Activated T-helper 2 cell treated with anti-CD3 and anti-CD28 coated beads, Interferon-gamma antibody, Interleukin-2, Interleukin-4, amounts not matched to agents 10 μg/mL and 5 μg/mL and 100 μg/mL, durations not matched to agents 14 hours and 24 hours and 36 hours (primary cell): Measurements from ENCODE around the gene PITPNM3. TPM values are rescaled to one million over a fixed set of nuclear protein-coding genes. Genes with fewer than 3 reads are reported as not detected.

Source experiments
- DNase-seq: peaks from one replicate; pipeline ENCODE4 v3.0.0; 2021; ENCODE audit warnings: low spot score
- H3K27ac Mint-ChIP-seq: one replicate; pipeline ENCODE4 v1.8.0; 2021; ENCODE audit warnings: mixed read lengths
- H3K27me3 Mint-ChIP-seq: one replicate; pipeline ENCODE4 v1.8.0; 2021; ENCODE audit warnings: low read depth, mixed read lengths
- H3K36me3 Mint-ChIP-seq: one replicate; pipeline ENCODE4 v1.8.0; 2021; ENCODE audit warnings: low read depth, mixed read lengths
- H3K4me1 Mint-ChIP-seq: one replicate; pipeline ENCODE4 v1.8.0; 2021; ENCODE audit warnings: low read depth, mixed read lengths
- H3K4me3 Mint-ChIP-seq: one replicate; pipeline ENCODE4 v1.8.0; 2021; ENCODE audit warnings: low read depth, mild to moderate bottlenecking, moderate library complexity, mixed read lengths
- H3K9me3 Mint-ChIP-seq: one replicate; pipeline ENCODE4 v1.8.0; 2021; ENCODE audit warnings: mixed read lengths
- intact Hi-C: fragments of 100-400 bp; cut with micrococcal nuclease; formaldehyde crosslinking; loops from one replicate; pipeline ENCODE4 v1.15.1; 2023
- total RNA-seq: library from RNA; stranded (reverse); gene quantifications from 2 replicates; pipeline ENCODE4 v1.2.3, GENCODE V29; 2022

PITPNM3 gene
- total RNA-seq, 1 donor from 2014 or later, result 0.52 TPM

GRCh38 chr17:6415616-6416015, 140.7 kb downstream of the PITPNM3 start:
- Mint-ChIP-seq H3K9me3 (no peaks in the 10 kb centered on the region), H3K27ac (no peak overlapping the region)

GRCh38 chr17:6413065-6413464, 143.3 kb downstream of the PITPNM3 start:
- Mint-ChIP-seq H3K36me3 (no peaks in the 10 kb centered on the region), H3K27ac (no peak overlapping the region), H3K9me3 (no peaks in the 10 kb centered on the region), H3K4me1 (no peaks in the 10 kb centered on the region), H3K4me3 (no peak overlapping the region), H3K27me3 (peaks cover 5% of the 10 kb centered on the region)
- no peak for DNase-seq
- intact Hi-C loops, result no loop called here

More at GRCh38 chr17:6415616-6416015, 140.7 kb downstream of the PITPNM3 start:
- Mint-ChIP-seq H3K36me3 (no peaks in the 10 kb centered on the region), H3K27me3 (peaks cover 15% of the 10 kb centered on the region), H3K4me3 (no peak overlapping the region), H3K4me1 (no peaks in the 10 kb centered on the region)
- intact Hi-C loops, result no loop called here
- no peak for DNase-seq

- Mint-ChIP-seq H3K27me3 (peaks cover 3% of the 10 kb centered on the region), H3K9me3 (no peaks in the 10 kb centered on the region), H3K36me3 (no peaks in the 10 kb centered on the region), H3K4me3 (no peak overlapping the region), H3K4me1 (no peaks in the 10 kb centered on the region), H3K27ac (no peak overlapping the region)
- no peak for DNase-seq
- intact Hi-C loops, result no loop called here
Observed at GRCh38 chr17:6408735-6409134, 147.6 kb downstream of the PITPNM3 start.

- intact Hi-C loops, result no loop called here
- Mint-ChIP-seq H3K36me3 (no peaks in the 10 kb centered on the region), H3K9me3 (no peaks in the 10 kb centered on the region), H3K4me1 (no peaks in the 10 kb centered on the region), H3K27me3 (peaks cover 5% of the 10 kb centered on the region), H3K4me3 (no peak overlapping the region), H3K27ac (no peak overlapping the region)
- DNase-seq, result no peak
Observed at GRCh38 chr17:6408276-6408675, 148.1 kb downstream of the PITPNM3 start.

- no peaks in the 10 kb centered on the region for H3K4me1 Mint-ChIP-seq
- intact Hi-C loops, result no loop called here
- no peak overlapping the region for H3K27ac Mint-ChIP-seq
- peaks cover 9% of the 10 kb centered on the region for H3K27me3 Mint-ChIP-seq
- H3K36me3 Mint-ChIP-seq, result no peaks in the 10 kb centered on the region
- DNase-seq, result no peak
- no peaks in the 10 kb centered on the region for H3K9me3 Mint-ChIP-seq
- no peak overlapping the region for H3K4me3 Mint-ChIP-seq
Observed at GRCh38 chr17:6402258-6402657, 154.1 kb downstream of the PITPNM3 start.

Other genes starting within 250 kb of the PITPNM3 start
- gene AIPL1, start 121.4 kb downstream of the PITPNM3 start, total RNA-seq, result not detected in 2 replicates
- gene PIMREG, start 112.1 kb downstream of the PITPNM3 start, total RNA-seq, result 8.9 and 9.3 TPM in 2 replicates
- gene KIAA0753, start 84.2 kb upstream of the PITPNM3 start, total RNA-seq, result 23.6 and 24.7 TPM in 2 replicates
- 86.9 and 92.7 TPM in 2 replicates for gene TXNDC17, start 84.5 kb upstream of the PITPNM3 start, total RNA-seq
- gene MED31, start 95.0 kb upstream of the PITPNM3 start, total RNA-seq, result 19.1 and 24.2 TPM in 2 replicates
- 1.5 and 2.0 TPM in 2 replicates for gene C17orf100, start 95.2 kb upstream of the PITPNM3 start, total RNA-seq
- not detected in 2 replicates for gene SLC13A5, start 156.8 kb upstream of the PITPNM3 start, total RNA-seq
- 18.1 and 18.6 TPM in 2 replicates for gene XAF1, start 199.5 kb upstream of the PITPNM3 start, total RNA-seq
- gene FBXO39, start 219.7 kb upstream of the PITPNM3 start, total RNA-seq, result 0.11 TPM in 1 of 2 replicates, not detected in the other